Breast epithelium (tissue), 4 donors: ENCODE measurements around the gene RIPOR3. TPM values are rescaled to one million over a fixed set of nuclear protein-coding genes. Genes with fewer than 3 reads are reported as not detected.

Experiments
- DNase-seq, 2 donors: peaks; one replicate each; pipeline ENCODE4 v3.0.0-alpha.2; 2019; ENCODE audit warnings: low spot score in 2 of 2
- H3K27ac ChIP-seq, 2 donors: fragments of 200-600 bp; sonication (generic) in 1 of 2; one replicate each; pipeline ENCODE4 v1.5.1; 2016 to 2019; ENCODE audit warnings: mild to moderate bottlenecking in 1 of 2
- H3K27me3 ChIP-seq, 2 donors: fragments of 200-600 bp; sonication (generic) in 1 of 2; one replicate each; pipeline versions ENCODE4 v1.5.1 to v1.6.0; 2017 to 2019; ENCODE audit warnings: control low read depth in 1 of 2, mild to moderate bottlenecking in 1 of 2
- H3K36me3 ChIP-seq: fragments of 200-600 bp; one replicate; pipeline ENCODE4 v1.5.1; 2019
- H3K4me1 ChIP-seq, 2 donors: fragments of 200-600 bp; sonication (generic); one replicate each; pipeline ENCODE4 v1.5.1; 2016 to 2019; ENCODE audit warnings: control low read depth in 1 of 2
- H3K4me3 ChIP-seq, 3 donors: fragments of 200-600 bp; sonication (generic); 1 replicate in 2 of 3; 2 replicates in 1 of 3; pipeline ENCODE4 v1.5.1; 2016 to 2019; ENCODE audit warnings: mild to moderate bottlenecking in 3 of 3, moderate library complexity in 2 of 3
- H3K9me3 ChIP-seq, 2 donors: fragments of 200-600 bp; sonication (generic) in 1 of 2; one replicate each; pipeline ENCODE4 v1.5.1; 2016 to 2019; ENCODE audit warnings: control low read depth in 1 of 2
- POLR2A ChIP-seq: fragments of 450-650 bp; IDR thresholded peaks from one replicate; pipeline ENCODE4 v1.6.1; 2016; ENCODE audit warnings: antibody characterized with exemption, mild to moderate bottlenecking, moderate library complexity
- POLR2AphosphoS5 ChIP-seq, 3 donors: sonication (generic); formaldehyde crosslinking; IDR thresholded peaks; one replicate each; pipeline ENCODE4 v1.6.1; 2017; ENCODE audit warnings: antibody characterized with exemption in 3 of 3
- intact Hi-C: fragments of 100-400 bp; cut with DNase I; formaldehyde crosslinking; loops from one replicate; pipeline ENCODE4 v1.15.1; 2023; ENCODE audit warnings: low total_unique reads
- total RNA-seq, 3 donors: library from RNA; depleted of rRNA; stranded (reverse); fragments of >200 nt; gene quantifications; one replicate each; pipeline ENCODE4 v1.1.0, GENCODE V29; 2016
- TF ChIP-seq, protein P1 (sequence below), 3 donors: fragments of 450-650 bp; IDR thresholded peaks; one replicate each; pipeline ENCODE4 v1.5.1; 2016 to 2017; ENCODE audit warnings: antibody characterized with exemption in 3 of 3, mild to moderate bottlenecking in 3 of 3, moderate library complexity in 3 of 3

RIPOR3 gene
- total RNA-seq, 3 donors from 2014 or later = 4.5 to 35.5 (median 26.9) TPM

- no peak overlapping the region for H3K4me3 ChIP-seq
- H3K27ac ChIP-seq = no peak overlapping the region
- intact Hi-C loops = no loop called here
- H3K4me1 ChIP-seq = no peaks in the 10 kb centered on the region
- no peaks in the 10 kb centered on the region for H3K27me3 ChIP-seq
- DNase-seq = no peak
- H3K9me3 ChIP-seq = no peaks in the 10 kb centered on the region
- TF ChIP-seq POLR2A (no peak), POLR2AphosphoS5 (IDR thresholded peaks at IDR 0.05) (no peak)
- TF ChIP-seq, protein P1, sequence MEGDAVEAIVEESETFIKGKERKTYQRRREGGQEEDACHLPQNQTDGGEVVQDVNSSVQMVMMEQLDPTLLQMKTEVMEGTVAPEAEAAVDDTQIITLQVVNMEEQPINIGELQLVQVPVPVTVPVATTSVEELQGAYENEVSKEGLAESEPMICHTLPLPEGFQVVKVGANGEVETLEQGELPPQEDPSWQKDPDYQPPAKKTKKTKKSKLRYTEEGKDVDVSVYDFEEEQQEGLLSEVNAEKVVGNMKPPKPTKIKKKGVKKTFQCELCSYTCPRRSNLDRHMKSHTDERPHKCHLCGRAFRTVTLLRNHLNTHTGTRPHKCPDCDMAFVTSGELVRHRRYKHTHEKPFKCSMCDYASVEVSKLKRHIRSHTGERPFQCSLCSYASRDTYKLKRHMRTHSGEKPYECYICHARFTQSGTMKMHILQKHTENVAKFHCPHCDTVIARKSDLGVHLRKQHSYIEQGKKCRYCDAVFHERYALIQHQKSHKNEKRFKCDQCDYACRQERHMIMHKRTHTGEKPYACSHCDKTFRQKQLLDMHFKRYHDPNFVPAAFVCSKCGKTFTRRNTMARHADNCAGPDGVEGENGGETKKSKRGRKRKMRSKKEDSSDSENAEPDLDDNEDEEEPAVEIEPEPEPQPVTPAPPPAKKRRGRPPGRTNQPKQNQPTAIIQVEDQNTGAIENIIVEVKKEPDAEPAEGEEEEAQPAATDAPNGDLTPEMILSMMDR (IDR thresholded peaks at IDR 0.05) = no peak
- no peaks in the 10 kb centered on the region for H3K36me3 ChIP-seq
Observed at GRCh38 chr20:50605136-50605535, 86.2 kb downstream of the RIPOR3 start.

- no peaks in the 10 kb centered on the region for H3K9me3 ChIP-seq
- TF ChIP-seq, protein P1 (IDR thresholded peaks at IDR 0.05) = no peak
- no peak for TF ChIP-seq POLR2A
- no peak for TF ChIP-seq POLR2AphosphoS5 (IDR thresholded peaks at IDR 0.05)
- intact Hi-C loops = no loop called here
- no peaks in the 10 kb centered on the region for H3K36me3 ChIP-seq
- no peaks in the 10 kb centered on the region for H3K27me3 ChIP-seq
- no peak overlapping the region for H3K27ac ChIP-seq
- H3K4me3 ChIP-seq = no peak overlapping the region
- H3K4me1 ChIP-seq = no peaks in the 10 kb centered on the region
- DNase-seq = no peak
Observed at GRCh38 chr20:50604451-50604850, 86.9 kb downstream of the RIPOR3 start.

- DNase-seq = no peak
- Histone ChIP-seq H3K9me3 (no peaks in the 10 kb centered on the region), H3K36me3 (no peaks in the 10 kb centered on the region), H3K4me3 (no peak overlapping the region), H3K27ac (no peak overlapping the region), H3K27me3 (no peaks in the 10 kb centered on the region), H3K4me1 (no peaks in the 10 kb centered on the region)
- TF ChIP-seq POLR2A (no peak), POLR2AphosphoS5 (IDR thresholded peaks at IDR 0.05) (no peak)
- TF ChIP-seq, protein P1 (IDR thresholded peaks at IDR 0.05) = no peak
- intact Hi-C loops = no loop called here
Observed at GRCh38 chr20:50602432-50603088, 88.8 kb downstream of the RIPOR3 start.

DNA sequence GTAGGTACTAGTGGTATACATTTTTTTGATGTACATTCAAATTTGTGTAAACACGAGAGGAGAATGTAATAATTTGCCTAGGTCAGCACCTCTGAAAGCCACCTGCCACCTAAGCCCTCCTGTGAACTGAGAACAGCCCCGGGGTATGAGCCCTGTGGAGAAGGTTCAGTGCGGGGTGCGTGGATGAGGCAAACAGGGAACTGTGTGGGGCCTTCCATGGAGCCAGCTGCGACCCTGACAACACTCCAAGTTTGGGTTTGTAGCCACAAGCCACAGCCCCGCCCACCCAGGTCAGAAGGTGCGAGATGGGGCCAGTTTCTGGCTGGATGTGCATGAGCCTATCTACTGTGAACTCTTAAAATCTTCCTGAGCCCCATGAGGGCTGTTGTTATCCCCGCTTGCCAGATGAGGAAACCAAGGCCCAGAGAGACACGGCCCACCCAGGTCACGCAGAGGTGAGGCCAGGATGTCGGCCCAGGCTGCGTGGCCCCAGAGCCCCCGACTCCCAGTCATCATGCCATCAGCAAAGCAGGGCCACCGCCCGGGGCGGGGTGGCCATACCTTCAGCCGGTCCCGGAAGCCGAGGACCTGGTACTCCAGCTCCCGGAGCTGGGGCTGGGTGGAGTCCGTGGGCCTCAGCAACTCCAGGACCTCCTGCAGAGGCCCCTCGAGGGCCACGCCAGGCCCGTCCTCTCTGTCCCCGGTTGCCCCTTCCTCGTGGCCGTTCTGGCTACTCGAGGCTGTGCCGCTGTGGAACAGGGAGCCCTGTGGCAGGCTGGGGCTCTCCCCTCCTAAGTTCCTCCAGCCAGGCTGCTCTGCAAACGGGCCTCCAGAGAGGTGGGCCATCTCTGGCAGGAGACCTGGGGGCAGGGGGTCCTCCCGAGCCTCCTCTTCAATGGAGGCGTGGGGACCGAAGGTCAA lies 89.6 kb downstream of the RIPOR3 start:
- no peaks in the 10 kb centered on the region for H3K9me3 ChIP-seq
- H3K36me3 ChIP-seq = no peaks in the 10 kb centered on the region
- intact Hi-C loops = no loop called here
- no peak overlapping the region for H3K27ac ChIP-seq
- TF ChIP-seq, protein P1 (IDR thresholded peaks at IDR 0.05) = no peak
- no peak for TF ChIP-seq POLR2AphosphoS5 (IDR thresholded peaks at IDR 0.05)
- no peak for TF ChIP-seq POLR2A
- no peaks in the 10 kb centered on the region for H3K4me1 ChIP-seq
- DNase-seq = no peak
- H3K4me3 ChIP-seq = no peak overlapping the region
- no peaks in the 10 kb centered on the region for H3K27me3 ChIP-seq
